Stimulated activated naive CD8-positive, alpha-beta T cell treated with anti-CD3 and anti-CD28 coated beads, Interleukin-15, Interleukin-2, amounts not matched to agents 100 ng/mL and 50 ng/mL, for 24 hours (primary cell): ENCODE measurements around the gene THAP9.
A peak's percentile ranks its signal among the peaks of the same experiment; 100 is the strongest.
"Not testable (repeated sequence)": the region's sequence is repeated elsewhere in the genome, so short reads cannot be mapped to it uniquely, and the experiment has no call there.

Experiments
- H3K27ac Mint-ChIP-seq: one replicate; pipeline ENCODE4 v1.8.0; 2021; ENCODE audit warnings: mild to moderate bottlenecking, mixed read lengths
- H3K27me3 Mint-ChIP-seq: one replicate; pipeline ENCODE4 v1.8.0; 2021; ENCODE audit warnings: mixed read lengths
- H3K36me3 Mint-ChIP-seq: one replicate; pipeline ENCODE4 v1.8.0; 2021; ENCODE audit warnings: low read depth, mixed read lengths
- H3K4me1 Mint-ChIP-seq: one replicate; pipeline ENCODE4 v1.8.0; 2021; ENCODE audit warnings: low read depth, mixed read lengths
- H3K4me3 Mint-ChIP-seq: one replicate; pipeline ENCODE4 v1.8.0; 2021; ENCODE audit warnings: mild to moderate bottlenecking, mixed read lengths
- H3K9me3 Mint-ChIP-seq: one replicate; pipeline ENCODE4 v1.8.0; 2021; ENCODE audit warnings: mixed read lengths

The THAP9 gene, protein sequence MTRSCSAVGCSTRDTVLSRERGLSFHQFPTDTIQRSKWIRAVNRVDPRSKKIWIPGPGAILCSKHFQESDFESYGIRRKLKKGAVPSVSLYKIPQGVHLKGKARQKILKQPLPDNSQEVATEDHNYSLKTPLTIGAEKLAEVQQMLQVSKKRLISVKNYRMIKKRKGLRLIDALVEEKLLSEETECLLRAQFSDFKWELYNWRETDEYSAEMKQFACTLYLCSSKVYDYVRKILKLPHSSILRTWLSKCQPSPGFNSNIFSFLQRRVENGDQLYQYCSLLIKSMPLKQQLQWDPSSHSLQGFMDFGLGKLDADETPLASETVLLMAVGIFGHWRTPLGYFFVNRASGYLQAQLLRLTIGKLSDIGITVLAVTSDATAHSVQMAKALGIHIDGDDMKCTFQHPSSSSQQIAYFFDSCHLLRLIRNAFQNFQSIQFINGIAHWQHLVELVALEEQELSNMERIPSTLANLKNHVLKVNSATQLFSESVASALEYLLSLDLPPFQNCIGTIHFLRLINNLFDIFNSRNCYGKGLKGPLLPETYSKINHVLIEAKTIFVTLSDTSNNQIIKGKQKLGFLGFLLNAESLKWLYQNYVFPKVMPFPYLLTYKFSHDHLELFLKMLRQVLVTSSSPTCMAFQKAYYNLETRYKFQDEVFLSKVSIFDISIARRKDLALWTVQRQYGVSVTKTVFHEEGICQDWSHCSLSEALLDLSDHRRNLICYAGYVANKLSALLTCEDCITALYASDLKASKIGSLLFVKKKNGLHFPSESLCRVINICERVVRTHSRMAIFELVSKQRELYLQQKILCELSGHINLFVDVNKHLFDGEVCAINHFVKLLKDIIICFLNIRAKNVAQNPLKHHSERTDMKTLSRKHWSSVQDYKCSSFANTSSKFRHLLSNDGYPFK

GRCh38 chr4:82900411-82901182 lies at the start of gene THAP9:
Gene THAP9 (plus strand): TSS chr4:82900735. CDS start chr4:82900803, 68 bp downstream.
- Mint-ChIP-seq H3K27me3 (no peaks in the 10 kb centered on the region), H3K9me3 (no peaks in the 10 kb centered on the region), H3K27ac (no peak within 1 kb of the TSS), H3K4me1 (peaks cover 57% of the 10 kb centered on the region), H3K36me3 (peaks cover 13% of the 10 kb centered on the region), H3K4me3 (no peak within 1 kb of the TSS)

GRCh38 chr4:82851318-82851717 lies 49.2 kb upstream of the THAP9 start:
- H3K4me3 Mint-ChIP-seq = no peak overlapping the region
- peaks cover 3% of the 10 kb centered on the region for H3K4me1 Mint-ChIP-seq
- H3K27ac Mint-ChIP-seq = no peak overlapping the region
- peaks cover 71% of the 10 kb centered on the region for H3K36me3 Mint-ChIP-seq
- no peaks in the 10 kb centered on the region for H3K9me3 Mint-ChIP-seq
- no peaks in the 10 kb centered on the region for H3K27me3 Mint-ChIP-seq

DNA sequence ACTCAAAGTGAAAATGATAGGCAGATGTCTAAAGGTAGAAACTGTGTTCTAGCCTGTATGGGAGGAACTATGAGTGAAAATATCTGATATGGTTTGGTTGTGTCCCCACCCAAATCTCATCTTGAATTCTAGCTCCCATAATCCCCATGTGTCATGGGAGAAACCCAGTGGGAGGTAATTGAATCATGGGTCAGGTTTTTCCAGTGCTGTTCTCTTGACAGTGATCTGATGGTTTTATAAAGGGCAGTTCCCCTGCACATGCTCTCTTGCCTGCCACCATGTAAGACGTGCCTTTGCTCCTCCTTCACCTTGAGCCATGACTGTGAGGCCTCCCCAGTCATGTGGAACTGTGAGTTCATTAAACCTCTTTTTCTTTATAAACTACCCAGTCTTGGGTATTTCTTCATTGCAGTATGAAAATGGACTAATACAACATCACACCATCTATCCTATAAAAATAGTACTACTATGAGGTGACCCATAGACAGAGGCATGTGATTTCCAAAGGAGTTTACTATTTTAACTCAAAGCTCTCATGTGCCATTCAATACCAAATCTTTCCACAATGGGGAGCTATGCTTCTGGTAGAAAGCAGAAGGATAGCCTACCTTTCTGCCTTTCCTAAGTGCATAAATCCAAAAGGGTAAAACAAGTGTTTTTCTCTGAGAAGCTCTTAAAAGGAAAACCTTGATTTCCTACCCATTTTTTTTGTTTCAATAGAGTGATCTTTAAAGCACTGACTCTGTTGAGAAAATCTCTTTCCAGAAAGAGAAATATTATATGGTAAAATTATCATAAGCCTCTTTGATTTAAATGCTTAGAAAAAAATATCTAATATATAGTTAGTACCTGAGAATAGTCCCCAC lies 48.4 kb upstream of the THAP9 start:
- Mint-ChIP-seq H3K4me1 (peaks cover 3% of the 10 kb centered on the region), H3K36me3 (peaks cover 67% of the 10 kb centered on the region), H3K4me3 (no peak overlapping the region), H3K27me3 (no peaks in the 10 kb centered on the region), H3K9me3 (no peaks in the 10 kb centered on the region), H3K27ac (peak overlapping the region; percentile 57)

DNA sequence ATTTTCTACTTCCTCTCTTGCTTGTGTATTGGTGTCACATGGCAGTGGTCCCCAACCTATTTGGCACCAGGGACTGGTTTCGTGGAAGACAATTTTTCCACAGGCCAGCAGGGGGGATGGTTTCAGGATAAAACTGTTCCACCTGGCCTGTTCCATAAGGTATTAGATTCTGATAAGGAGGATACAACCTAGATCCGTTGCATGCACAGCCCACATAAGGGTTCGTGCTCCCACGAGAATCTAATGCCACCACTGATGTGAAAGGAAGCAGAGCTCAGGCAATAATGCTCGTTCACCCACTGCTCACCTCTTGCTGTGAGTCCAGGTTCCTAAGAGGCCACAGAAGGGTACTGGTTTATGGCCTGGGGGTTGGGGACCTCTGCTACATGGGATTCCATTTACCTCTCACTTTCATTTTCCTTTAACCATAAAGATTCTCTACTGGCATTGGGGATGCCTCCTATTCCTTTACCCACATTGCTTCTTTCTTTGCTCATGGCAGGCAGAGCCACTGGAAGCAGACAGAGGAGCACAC lies 47.7 kb upstream of the THAP9 start:
- Mint-ChIP-seq H3K4me3 (no peak overlapping the region), H3K9me3 (no peaks in the 10 kb centered on the region), H3K27ac (no peak overlapping the region), H3K4me1 (peaks cover 3% of the 10 kb centered on the region), H3K27me3 (no peaks in the 10 kb centered on the region), H3K36me3 (peaks cover 67% of the 10 kb centered on the region)

- not testable (repeated sequence) for H3K9me3 Mint-ChIP-seq, H3K27me3 Mint-ChIP-seq, H3K27ac Mint-ChIP-seq, H3K4me3 Mint-ChIP-seq
- Mint-ChIP-seq H3K36me3 (peaks cover 54% of the 10 kb centered on the region), H3K4me1 (peaks cover 13% of the 10 kb centered on the region)
Measured at GRCh38 chr4:82860487-82860886, 40.0 kb upstream of the THAP9 start.

DNA sequence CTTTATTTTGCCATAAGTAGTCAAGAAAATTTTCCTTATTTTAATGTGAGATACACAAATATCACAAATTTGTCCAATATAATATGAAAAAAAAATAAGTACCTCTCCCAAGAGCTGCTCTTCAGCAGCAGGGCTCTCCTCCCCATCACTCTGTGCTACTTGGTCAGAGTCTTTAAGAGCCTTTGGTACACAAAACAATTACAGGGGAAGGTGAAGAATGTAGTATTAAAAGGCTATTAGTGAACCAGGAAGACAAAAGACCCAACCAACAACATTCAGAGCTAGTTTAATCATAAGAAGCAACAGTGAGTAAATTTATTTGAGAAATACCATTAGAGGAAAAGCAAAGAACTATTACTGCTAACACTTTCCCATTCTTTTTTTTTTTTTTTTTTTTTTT lies 39.0 kb upstream of the THAP9 start:
- Mint-ChIP-seq H3K4me1 (peaks cover 23% of the 10 kb centered on the region), H3K36me3 (peaks cover 58% of the 10 kb centered on the region), H3K9me3 (no peaks in the 10 kb centered on the region), H3K27ac (no peak overlapping the region), H3K4me3 (no peak overlapping the region), H3K27me3 (no peaks in the 10 kb centered on the region)

- Mint-ChIP-seq H3K27me3 (no peaks in the 10 kb centered on the region), H3K27ac (peak overlapping the region; percentile 52), H3K4me3 (peak overlapping the region; percentile 8), H3K4me1 (peaks cover 29% of the 10 kb centered on the region), H3K9me3 (no peaks in the 10 kb centered on the region), H3K36me3 (peaks cover 67% of the 10 kb centered on the region)
Measured at GRCh38 chr4:82864336-82864979, 36.1 kb upstream of the THAP9 start.

DNA sequence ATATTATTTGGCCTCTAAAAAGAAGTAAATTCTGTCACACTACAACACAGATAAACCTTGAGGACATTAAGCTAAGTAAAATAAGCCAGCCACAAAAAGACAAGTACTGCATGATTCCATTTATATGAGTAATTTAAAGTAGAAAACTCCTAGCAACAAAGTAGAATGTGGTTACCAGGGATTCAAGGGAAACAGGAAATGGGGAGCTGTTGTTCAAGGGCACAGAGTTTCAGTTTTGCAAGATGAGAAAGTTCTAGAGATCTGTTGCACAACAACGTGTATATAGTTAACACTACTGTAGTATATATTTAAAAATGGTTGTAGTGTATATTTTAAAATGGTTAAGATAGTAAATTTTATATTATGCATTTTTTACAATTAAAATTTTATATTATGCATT lies 34.9 kb upstream of the THAP9 start:
- Mint-ChIP-seq H3K9me3 (no peaks in the 10 kb centered on the region), H3K4me3 (peak overlapping the region; percentile 60), H3K36me3 (peaks cover 78% of the 10 kb centered on the region), H3K27me3 (no peaks in the 10 kb centered on the region), H3K4me1 (peaks cover 29% of the 10 kb centered on the region), H3K27ac (peak overlapping the region; percentile 41)

GRCh38 chr4:82866033-82866432 lies 34.5 kb upstream of the THAP9 start:
- not testable (repeated sequence) for H3K27me3 Mint-ChIP-seq, H3K9me3 Mint-ChIP-seq, H3K4me3 Mint-ChIP-seq
- Mint-ChIP-seq H3K36me3 (peaks cover 82% of the 10 kb centered on the region), H3K27ac (peak overlapping the region; percentile 63), H3K4me1 (peaks cover 29% of the 10 kb centered on the region)

- peaks cover 81% of the 10 kb centered on the region for H3K36me3 Mint-ChIP-seq
- H3K27me3 Mint-ChIP-seq = no peaks in the 10 kb centered on the region
- H3K27ac Mint-ChIP-seq = peak overlapping the region; percentile 28
Measured at GRCh38 chr4:82866706-82867385, 33.7 kb upstream of the THAP9 start.

GRCh38 chr4:82868572-82868971 lies 32.0 kb upstream of the THAP9 start:
- peaks cover 29% of the 10 kb centered on the region for H3K4me1 Mint-ChIP-seq
- H3K27me3 Mint-ChIP-seq = no peaks in the 10 kb centered on the region
- peaks cover 76% of the 10 kb centered on the region for H3K36me3 Mint-ChIP-seq
- H3K9me3 Mint-ChIP-seq = no peaks in the 10 kb centered on the region
- H3K27ac Mint-ChIP-seq = no peak overlapping the region
- no peak overlapping the region for H3K4me3 Mint-ChIP-seq

More at GRCh38 chr4:82866706-82867385, 33.7 kb upstream of the THAP9 start:
- no peaks in the 10 kb centered on the region for H3K9me3 Mint-ChIP-seq
- H3K4me1 Mint-ChIP-seq = peaks cover 29% of the 10 kb centered on the region
- no peak overlapping the region for H3K4me3 Mint-ChIP-seq

DNA sequence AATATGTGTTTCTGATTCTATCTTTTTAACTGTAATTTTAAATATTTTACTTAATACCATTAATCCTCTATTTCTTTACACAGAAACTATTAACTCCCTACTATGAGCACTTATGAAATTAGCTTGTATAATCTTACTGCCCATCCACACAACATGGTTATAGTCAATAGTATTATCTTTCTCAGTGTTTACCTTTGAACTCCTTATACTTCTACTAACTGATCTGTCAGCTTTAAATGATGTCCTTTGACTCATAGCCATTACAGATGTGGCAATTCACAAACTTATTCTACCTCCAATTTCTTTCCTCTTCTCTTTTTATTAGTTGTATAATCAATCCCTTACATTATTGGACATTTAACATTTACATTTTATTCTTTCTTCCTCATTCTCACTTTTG lies 15.1 kb upstream of the THAP9 start:
- Mint-ChIP-seq H3K9me3 (no peaks in the 10 kb centered on the region), H3K4me3 (no peak overlapping the region), H3K4me1 (peaks cover 51% of the 10 kb centered on the region), H3K27ac (no peak overlapping the region), H3K36me3 (peaks cover 30% of the 10 kb centered on the region), H3K27me3 (no peaks in the 10 kb centered on the region)
